Prostate gland (tissue), 2 donors: Measurements from ENCODE around the gene XXYLT1. TPM values are rescaled to one million over a fixed set of nuclear protein-coding genes. Genes with fewer than 3 reads are reported as not detected.

Experiments used
- DNase-seq: peaks from one replicate; pipeline ENCODE4 v3.0.0-alpha.2; 2019; ENCODE audit warnings: low spot score
- H3K27ac ChIP-seq, 2 donors: fragments of 200-600 bp; sonication (generic); 2 replicates each; pipeline ENCODE4 v1.5.1; 2017 to 2019
- H3K27me3 ChIP-seq: fragments of 200-600 bp; sonication (generic); replicated peaks from 2 replicates; pipeline ENCODE4 v1.5.1; 2019; ENCODE audit not compliant: insufficient read depth
- H3K36me3 ChIP-seq, 2 donors: fragments of 200-600 bp; sonication (generic); 1 replicate in 1 of 2; 2 replicates in 1 of 2; pipeline versions ENCODE4 v1.5.1 to v1.8.1; 2017 to 2019
- H3K4me1 ChIP-seq: fragments of 200-600 bp; sonication (generic); replicated peaks from 2 replicates; pipeline ENCODE4 v1.5.1; 2019
- H3K4me3 ChIP-seq, 2 donors: fragments of 200-600 bp; sonication (generic); 2 replicates each; pipeline ENCODE4 v1.5.1; 2017 to 2019
- H3K9me3 ChIP-seq: fragments of 200-600 bp; sonication (generic); 2 replicates; pipeline ENCODE4 v1.5.1; 2017
- CTCF ChIP-seq, 4 experiments: fragments of 200-600 bp in 2 of 4; fragments of 450-650 bp in 2 of 4; sonication (generic) in 2 of 4; IDR thresholded peaks; 1 replicate in 3 of 4; 2 replicates in 1 of 4; pipeline ENCODE4 v1.5.1; 2016 to 2019; ENCODE audit warnings: antibody characterized with exemption in 4 of 4, mild to moderate bottlenecking in 2 of 4, moderate library complexity in 2 of 4
- POLR2A ChIP-seq: fragments of 450-650 bp; IDR thresholded peaks from one replicate; pipeline ENCODE4 v1.6.1; 2016; ENCODE audit warnings: antibody characterized with exemption, mild to moderate bottlenecking
- POLR2AphosphoS5 ChIP-seq: sonication (generic); formaldehyde crosslinking; IDR thresholded peaks from one replicate; pipeline ENCODE4 v1.6.1; 2017; ENCODE audit warnings: antibody characterized with exemption
- WGBS: methylation state at CpG from one replicate; pipeline ENCODE4 v1.1.5; 2018; 5-methylcytosine and 5-hydroxymethylcytosine counted together
- intact Hi-C: fragments of 100-400 bp; cut with DNase I; formaldehyde crosslinking; loops from one replicate; pipeline ENCODE4 v1.14.2; 2022
- microRNA-seq: library from miRNA; unstranded; fragments of <30 nt; microRNA quantifications from one replicate; pipeline ENCODE4, GENCODE V29; 2016
- small RNA-seq, 2 donors: library from RNA; depleted of rRNA; stranded (forward); fragments of <200 nt; gene quantifications; one replicate each; pipeline ENCODE3, GENCODE V24; 2016
- total RNA-seq, 2 donors: library from RNA; depleted of rRNA; stranded (reverse); fragments of >200 nt; gene quantifications; one replicate each; pipeline ENCODE4 v1.1.0, GENCODE V29; 2016

XXYLT1 gene
- total RNA-seq, 2 donors from 2014 or later: 14.9 to 22.7 TPM

- H3K4me3 ChIP-seq: no peak overlapping the region
- H3K27me3 ChIP-seq: no peaks in the 10 kb centered on the region
- no peaks in the 10 kb centered on the region for H3K36me3 ChIP-seq
- no peak for DNase-seq
- no peak for TF ChIP-seq CTCF (IDR thresholded peaks at IDR 0.05)
- no peak for TF ChIP-seq POLR2AphosphoS5
- TF ChIP-seq POLR2A: no peak
- H3K4me1 ChIP-seq: no peaks in the 10 kb centered on the region
- H3K9me3 ChIP-seq: no peaks in the 10 kb centered on the region
- intact Hi-C loops: no loop called here
- WGBS: 86% methylated on average over 1 of the region's 1 CpG
- no peak overlapping the region for H3K27ac ChIP-seq
These were observed 250.0 kb downstream of the XXYLT1 start for GRCh38 chr3:195020921-195021320.

GRCh38 chr3:195020185-195020584 is 250.8 kb downstream of the XXYLT1 start:
- Histone ChIP-seq H3K27me3 (no peaks in the 10 kb centered on the region), H3K4me3 (no peak overlapping the region), H3K4me1 (no peaks in the 10 kb centered on the region), H3K27ac (no peak overlapping the region), H3K9me3 (no peaks in the 10 kb centered on the region), H3K36me3 (no peaks in the 10 kb centered on the region)
- no peak for TF ChIP-seq POLR2AphosphoS5
- no peak for TF ChIP-seq POLR2A
- no peak for TF ChIP-seq CTCF (IDR thresholded peaks at IDR 0.05)
- intact Hi-C loops: no loop called here
- DNase-seq: no peak
- 96% methylated on average over 4 of the region's 4 CpGs for WGBS

DNA sequence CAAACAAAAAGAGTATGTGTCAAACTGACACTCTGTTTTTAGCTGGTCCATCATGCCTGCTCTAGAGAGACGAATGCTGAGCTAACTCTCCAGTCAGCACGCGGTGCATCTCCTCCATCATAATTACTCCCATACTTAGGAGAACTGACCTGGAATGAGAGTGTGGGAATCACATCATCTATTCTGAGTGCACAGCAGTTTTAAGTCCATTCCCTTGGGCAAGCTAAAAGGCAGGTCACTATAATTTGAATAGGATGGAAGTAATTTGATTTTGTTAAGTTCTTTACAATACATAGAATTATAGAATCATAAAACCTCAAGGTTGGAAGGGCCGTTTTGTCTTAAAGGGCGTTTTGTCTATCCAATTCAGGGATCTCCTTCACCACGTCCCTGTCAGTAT is 251.6 kb downstream of the XXYLT1 start:
- intact Hi-C loops: no loop called here
- no peaks in the 10 kb centered on the region for H3K27me3 ChIP-seq
- H3K36me3 ChIP-seq: no peaks in the 10 kb centered on the region
- H3K9me3 ChIP-seq: no peaks in the 10 kb centered on the region
- TF ChIP-seq POLR2AphosphoS5: no peak
- no peak for TF ChIP-seq CTCF (IDR thresholded peaks at IDR 0.05)
- TF ChIP-seq POLR2A: no peak
- H3K4me3 ChIP-seq: no peak overlapping the region
- no peaks in the 10 kb centered on the region for H3K4me1 ChIP-seq
- no peak for DNase-seq
- H3K27ac ChIP-seq: no peak overlapping the region
- WGBS: 88% methylated on average over 6 of the region's 6 CpGs

Small RNA genes within 50 kb of the gene (microRNA-seq; reads per million reads assigned to microRNA genes)
- not detected for gene MIR3137

Small RNA genes within 50 kb of the gene (small RNA-seq; reads per million reads assigned to genes)
- gene MIR3137: 0 reads per million in 2 donors
- gene RN7SL36P: 0 reads per million in 2 donors
- gene RNU6-25P: 0 reads per million in 2 donors

Other genes with a start within 250 kb of the XXYLT1 start
- gene ACAP2, start 171.9 kb upstream of the XXYLT1 start, total RNA-seq: 10 to 100 TPM; 30.5 to 56.8 TPM